Peyer's patch (tissue), 4 donors: ENCODE results near the gene AKTIP. TPM values are rescaled to one million over a fixed set of nuclear protein-coding genes. Genes with fewer than 3 reads are reported as not detected.

ENCODE experiments used
- DNase-seq, 3 donors: peaks; one replicate each; pipeline ENCODE4 v3.0.0-alpha.2; 2017 to 2019
- H3K27ac ChIP-seq, 4 donors: fragments of 200-600 bp; sonication (generic); one replicate each; pipeline ENCODE4 v1.5.1; 2016 to 2019
- H3K27me3 ChIP-seq, 2 donors: fragments of 200-600 bp; sonication (generic); one replicate each; pipeline ENCODE4 v1.5.1; 2019
- H3K36me3 ChIP-seq, 3 donors: fragments of 200-600 bp; sonication (generic); one replicate each; pipeline ENCODE4 v1.5.1; 2016 to 2019
- H3K4me1 ChIP-seq, 4 donors: fragments of 200-600 bp; sonication (generic); one replicate each; pipeline ENCODE4 v1.5.1; 2016 to 2019
- H3K4me3 ChIP-seq, 4 donors: fragments of 200-600 bp; sonication (generic); 1 replicate in 3 of 4; 2 replicates in 1 of 4; pipeline ENCODE4 v1.5.1; 2016 to 2019; ENCODE audit warnings: mild to moderate bottlenecking in 1 of 4
- H3K9me3 ChIP-seq, 4 donors: fragments of 200-600 bp; sonication (generic); one replicate each; pipeline ENCODE4 v1.5.1; 2016 to 2019; ENCODE audit warnings: mild to moderate bottlenecking in 1 of 4
- POLR2A ChIP-seq, 2 donors: fragments of 450-650 bp; IDR thresholded peaks; one replicate each; pipeline ENCODE4 v1.5.1; 2017; ENCODE audit warnings: antibody characterized with exemption in 2 of 2, mild to moderate bottlenecking in 2 of 2, moderate library complexity in 2 of 2
- total RNA-seq, 4 donors: library from RNA; depleted of rRNA; stranded (reverse); fragments of >200 nt; gene quantifications; one replicate each; pipeline ENCODE4 v1.1.0, GENCODE V29; 2016
- TF ChIP-seq, protein P1 (sequence below), 6 experiments: fragments of 450-650 bp in 4 of 6; fragments of 200-600 bp in 2 of 6; sonication (generic) in 1 of 6; IDR thresholded peaks; one replicate each; pipeline ENCODE4 v1.5.1; 2017 to 2019; ENCODE audit warnings: antibody characterized with exemption in 6 of 6, mild to moderate bottlenecking in 3 of 6, moderate library complexity in 1 of 6

Gene AKTIP
- total RNA-seq, 4 donors from 2014 or later: 34.6 to 83.5 (median 43.6) TPM

GRCh38 chr16:53484542-53484941, 18.5 kb downstream of the AKTIP start:
- Histone ChIP-seq H3K36me3 (peaks cover 0 to 85% (median 0%) of the 10 kb centered on the region in 3 donors), H3K27me3 (no peaks in the 10 kb centered on the region), H3K27ac (no peak overlapping the region), H3K4me1 (no peaks in the 10 kb centered on the region), H3K9me3 (peaks cover 0 to 4% (median 0%) of the 10 kb centered on the region in 4 donors), H3K4me3 (no peak overlapping the region)
- DNase-seq: no peak
- no peak for TF ChIP-seq POLR2A (IDR thresholded peaks at IDR 0.05)
- TF ChIP-seq, protein P1, sequence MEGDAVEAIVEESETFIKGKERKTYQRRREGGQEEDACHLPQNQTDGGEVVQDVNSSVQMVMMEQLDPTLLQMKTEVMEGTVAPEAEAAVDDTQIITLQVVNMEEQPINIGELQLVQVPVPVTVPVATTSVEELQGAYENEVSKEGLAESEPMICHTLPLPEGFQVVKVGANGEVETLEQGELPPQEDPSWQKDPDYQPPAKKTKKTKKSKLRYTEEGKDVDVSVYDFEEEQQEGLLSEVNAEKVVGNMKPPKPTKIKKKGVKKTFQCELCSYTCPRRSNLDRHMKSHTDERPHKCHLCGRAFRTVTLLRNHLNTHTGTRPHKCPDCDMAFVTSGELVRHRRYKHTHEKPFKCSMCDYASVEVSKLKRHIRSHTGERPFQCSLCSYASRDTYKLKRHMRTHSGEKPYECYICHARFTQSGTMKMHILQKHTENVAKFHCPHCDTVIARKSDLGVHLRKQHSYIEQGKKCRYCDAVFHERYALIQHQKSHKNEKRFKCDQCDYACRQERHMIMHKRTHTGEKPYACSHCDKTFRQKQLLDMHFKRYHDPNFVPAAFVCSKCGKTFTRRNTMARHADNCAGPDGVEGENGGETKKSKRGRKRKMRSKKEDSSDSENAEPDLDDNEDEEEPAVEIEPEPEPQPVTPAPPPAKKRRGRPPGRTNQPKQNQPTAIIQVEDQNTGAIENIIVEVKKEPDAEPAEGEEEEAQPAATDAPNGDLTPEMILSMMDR (IDR thresholded peaks at IDR 0.05): no peak

DNA sequence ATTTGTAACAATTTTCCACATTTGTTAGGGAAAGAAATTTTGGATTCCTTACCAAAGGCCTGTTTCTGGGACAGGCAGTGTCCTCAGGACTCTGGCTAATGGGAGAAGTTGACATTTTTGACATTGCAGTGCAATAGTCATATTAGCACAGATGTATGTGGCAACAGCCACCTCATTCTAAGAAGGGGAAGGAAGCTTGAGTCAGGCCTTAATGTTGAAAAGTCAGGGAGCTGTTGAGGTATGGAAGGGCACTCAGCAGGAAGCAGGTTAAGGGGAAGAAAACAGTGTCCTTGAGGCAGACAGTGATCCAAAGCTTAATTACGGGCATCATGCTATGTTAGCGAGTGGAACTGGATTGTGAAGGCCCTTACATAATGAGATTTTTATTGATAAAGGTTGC, 20.9 kb downstream of the AKTIP start:
- Histone ChIP-seq H3K27me3 (no peaks in the 10 kb centered on the region), H3K27ac (no peak overlapping the region), H3K9me3 (peaks cover 0 to 4% (median 0%) of the 10 kb centered on the region in 4 donors), H3K4me1 (no peaks in the 10 kb centered on the region), H3K4me3 (no peak overlapping the region), H3K36me3 (peaks cover 0 to 90% (median 0%) of the 10 kb centered on the region in 3 donors)
- no peak for TF ChIP-seq POLR2A (IDR thresholded peaks at IDR 0.05)
- TF ChIP-seq, protein P1 (IDR thresholded peaks at IDR 0.05): no peak
- no peak for DNase-seq

GRCh38 chr16:53480394-53480793, 22.6 kb downstream of the AKTIP start:
- TF ChIP-seq, protein P1 (IDR thresholded peaks at IDR 0.05): no peak
- TF ChIP-seq POLR2A (IDR thresholded peaks at IDR 0.05): no peak
- no peaks in the 10 kb centered on the region for H3K9me3 ChIP-seq
- no peaks in the 10 kb centered on the region for H3K4me1 ChIP-seq
- peaks cover 0 to 88% (median 0%) of the 10 kb centered on the region in 3 donors for H3K36me3 ChIP-seq
- no peaks in the 10 kb centered on the region for H3K27me3 ChIP-seq
- H3K4me3 ChIP-seq: no peak overlapping the region
- H3K27ac ChIP-seq: no peak overlapping the region
- no peak for DNase-seq

DNA sequence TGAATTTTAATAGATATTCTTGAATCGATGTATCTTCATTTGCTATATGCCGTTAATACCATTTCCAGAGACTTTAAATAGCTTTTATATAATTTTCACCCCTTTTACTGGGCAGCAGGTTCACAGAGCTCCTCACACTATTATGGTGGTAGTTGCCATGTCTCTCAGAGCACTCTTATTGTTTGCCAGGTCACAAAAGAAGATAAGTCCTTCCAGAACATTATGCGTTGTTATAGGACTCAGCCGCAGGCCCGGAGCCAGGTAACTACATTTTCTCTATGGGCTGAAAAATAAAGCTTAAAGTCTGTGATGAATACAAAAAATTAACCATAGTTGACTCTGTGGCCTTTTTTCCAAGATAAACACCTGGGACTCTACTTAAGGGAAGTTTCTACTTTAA, 24.0 kb downstream of the AKTIP start:
- DNase-seq: no peak
- peaks cover 0 to 86% (median 0%) of the 10 kb centered on the region in 3 donors for H3K36me3 ChIP-seq

GRCh38 chr16:53476867-53477266, 26.1 kb downstream of the AKTIP start:
- Histone ChIP-seq H3K9me3 (no peaks in the 10 kb centered on the region), H3K36me3 (peaks cover 0 to 84% (median 0%) of the 10 kb centered on the region in 3 donors), H3K27me3 (no peaks in the 10 kb centered on the region), H3K4me1 (no peaks in the 10 kb centered on the region), H3K4me3 (no peak overlapping the region), H3K27ac (no peak overlapping the region)
- DNase-seq: no peak
- TF ChIP-seq, protein P1 (IDR thresholded peaks at IDR 0.05): no peak
- TF ChIP-seq POLR2A (IDR thresholded peaks at IDR 0.05): no peak

More for the DNA sequence above, 24.0 kb downstream of the AKTIP start:
- H3K4me1 ChIP-seq: no peaks in the 10 kb centered on the region
- no peaks in the 10 kb centered on the region for H3K9me3 ChIP-seq
- H3K4me3 ChIP-seq: no peak overlapping the region
- H3K27ac ChIP-seq: no peak overlapping the region
- H3K27me3 ChIP-seq: no peaks in the 10 kb centered on the region
- TF ChIP-seq, protein P1 (IDR thresholded peaks at IDR 0.05): no peak
- no peak for TF ChIP-seq POLR2A (IDR thresholded peaks at IDR 0.05)
